ENCODE results near the gene PAIP1.

DNA sequence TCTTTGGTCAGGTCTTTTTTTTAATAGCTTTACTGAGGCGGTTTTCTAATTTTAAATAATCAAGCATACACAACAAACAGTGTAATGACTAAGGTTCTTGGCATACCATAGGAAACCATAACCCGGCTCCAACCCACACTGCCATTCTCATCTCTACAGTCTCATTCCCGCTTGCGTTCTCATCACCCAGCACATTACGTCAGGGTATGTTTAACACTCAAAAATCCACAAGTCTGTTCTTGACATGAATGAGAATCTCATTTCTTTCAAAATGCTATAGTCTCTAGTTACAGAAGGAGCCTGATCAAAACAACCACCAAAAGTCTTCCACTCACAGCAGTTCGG is 42.4 kb downstream of the PAIP1 start:
- TF ChIP-seq, protein P1, sequence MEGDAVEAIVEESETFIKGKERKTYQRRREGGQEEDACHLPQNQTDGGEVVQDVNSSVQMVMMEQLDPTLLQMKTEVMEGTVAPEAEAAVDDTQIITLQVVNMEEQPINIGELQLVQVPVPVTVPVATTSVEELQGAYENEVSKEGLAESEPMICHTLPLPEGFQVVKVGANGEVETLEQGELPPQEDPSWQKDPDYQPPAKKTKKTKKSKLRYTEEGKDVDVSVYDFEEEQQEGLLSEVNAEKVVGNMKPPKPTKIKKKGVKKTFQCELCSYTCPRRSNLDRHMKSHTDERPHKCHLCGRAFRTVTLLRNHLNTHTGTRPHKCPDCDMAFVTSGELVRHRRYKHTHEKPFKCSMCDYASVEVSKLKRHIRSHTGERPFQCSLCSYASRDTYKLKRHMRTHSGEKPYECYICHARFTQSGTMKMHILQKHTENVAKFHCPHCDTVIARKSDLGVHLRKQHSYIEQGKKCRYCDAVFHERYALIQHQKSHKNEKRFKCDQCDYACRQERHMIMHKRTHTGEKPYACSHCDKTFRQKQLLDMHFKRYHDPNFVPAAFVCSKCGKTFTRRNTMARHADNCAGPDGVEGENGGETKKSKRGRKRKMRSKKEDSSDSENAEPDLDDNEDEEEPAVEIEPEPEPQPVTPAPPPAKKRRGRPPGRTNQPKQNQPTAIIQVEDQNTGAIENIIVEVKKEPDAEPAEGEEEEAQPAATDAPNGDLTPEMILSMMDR (IDR thresholded peaks at IDR 0.05), result no peak
- no peak for TF ChIP-seq POLR2AphosphoS5 (IDR thresholded peaks at IDR 0.05)
- TF ChIP-seq POLR2A (IDR thresholded peaks at IDR 0.05), result no peak
